ENCODE measurements around the gene MYG1.
A peak's percentile ranks its signal among the peaks of the same experiment; 100 is the strongest.

The MYG1 gene

GRCh38 chr12:53299454-53300180, at the start of gene MYG1:
MYG1 (plus strand) TSS chr12:53299695; CDS start chr12:53299738, 43 bp downstream.
- DNase-seq: peak; percentile 29

GRCh38 chr12:53251477-53252348, 47.8 kb upstream of the MYG1 start:
- DNase-seq: peak; percentile 20

- DNase-seq: no peak
These were observed 47.1 kb upstream of the MYG1 start for GRCh38 chr12:53252349-53252916.

- DNase-seq: no peak
These were observed 46.2 kb upstream of the MYG1 start for GRCh38 chr12:53253298-53253697.

GRCh38 chr12:53254816-53255545, 44.5 kb upstream of the MYG1 start:
- DNase-seq: no peak

- DNase-seq: no peak
These were observed 43.5 kb upstream of the MYG1 start for GRCh38 chr12:53255996-53256395.

GRCh38 chr12:53258541-53259539, 40.7 kb upstream of the MYG1 start:
- DNase-seq: no peak

GRCh38 chr12:53259891-53260290, 39.6 kb upstream of the MYG1 start:
- no peak for DNase-seq

GRCh38 chr12:53265783-53266182, 33.7 kb upstream of the MYG1 start:
- no peak for DNase-seq

GRCh38 chr12:53267306-53267998, 32.0 kb upstream of the MYG1 start:
- DNase-seq: no peak

GRCh38 chr12:53267999-53268629, 31.4 kb upstream of the MYG1 start, which contains the start of gene ESPL1:
ESPL1 (plus strand) TSS chr12:53268299; CDS start chr12:53268767, 468 bp downstream.
- peak; percentile 20 for DNase-seq

- DNase-seq: no peak
These were observed 30.6 kb upstream of the MYG1 start for GRCh38 chr12:53268630-53269562.

GRCh38 chr12:53274445-53274844, 25.1 kb upstream of the MYG1 start:
- DNase-seq: no peak

- DNase-seq: no peak
These were observed 23.0 kb upstream of the MYG1 start for GRCh38 chr12:53276511-53276910.

- no peak for DNase-seq
These were observed 21.5 kb upstream of the MYG1 start for GRCh38 chr12:53277981-53278380.

- DNase-seq: no peak
These were observed 20.1 kb upstream of the MYG1 start for GRCh38 chr12:53279283-53279869.

GRCh38 chr12:53279888-53280498, 19.5 kb upstream of the MYG1 start:
- no peak for DNase-seq

GRCh38 chr12:53286448-53286847, 13.0 kb upstream of the MYG1 start:
- DNase-seq: no peak
